Psoas muscle (tissue), 8 donors: ENCODE results near the gene CEACAM4. TPM values are rescaled to one million over a fixed set of nuclear protein-coding genes. Genes with fewer than 3 reads are reported as not detected.

Experiments
- ATAC-seq, 4 donors: fragments of 200-7000 bp; cut with Tn5 transposase; one replicate each; pipeline ENCODE4 v1.9.1; 2020; ENCODE audit warnings: moderate library complexity in 3 of 4, mild to moderate bottlenecking in 2 of 4
- DNase-seq, 2 donors: peaks; one replicate each; pipeline ENCODE4 v3.0.0-alpha.2; 2020
- H3K27ac ChIP-seq: fragments of 200-600 bp; one replicate; pipeline ENCODE4 v1.8.0; 2022
- H3K27me3 ChIP-seq, 3 donors: fragments of 200-600 bp in 1 of 3; one replicate each; pipeline versions ENCODE4 v1.6.1 to v1.8.0; 2013 to 2022; ENCODE audit warnings: low read length in 2 of 3, mild to moderate bottlenecking in 2 of 3, moderate library complexity in 1 of 3; ENCODE audit not compliant: insufficient read depth in 3 of 3
- H3K36me3 ChIP-seq, 2 donors: fragments of 200-600 bp in 1 of 2; one replicate each; pipeline versions ENCODE4 v1.6.1 to v1.8.0; 2013 to 2022; ENCODE audit warnings: low read depth in 1 of 2, mild to moderate bottlenecking in 1 of 2, moderate library complexity in 1 of 2; ENCODE audit not compliant: insufficient read depth in 1 of 2
- H3K4me1 ChIP-seq: fragments of 200-600 bp; one replicate; pipeline ENCODE4 v1.8.0; 2022
- H3K4me3 ChIP-seq: fragments of 200-600 bp; one replicate; pipeline ENCODE4 v1.8.0; 2022; ENCODE audit warnings: mild to moderate bottlenecking
- H3K9me3 ChIP-seq: fragments of 200-600 bp; one replicate; pipeline ENCODE4 v1.8.0; 2022
- WGBS, 3 donors: extraction: QIAGEN DNeasy Blood & Tissue Kit; methylation state at CpG; one replicate each; pipeline versions ENCODE4 v1.1.6 to v1.1.7; 2013; 5-methylcytosine and 5-hydroxymethylcytosine counted together
- intact Hi-C, 2 donors: fragments of 100-400 bp; cut with DNase I; formaldehyde crosslinking; loops; one replicate each; pipeline versions ENCODE4 v1.11.0 to v1.14.2; 2022
- polyA plus RNA-seq, 3 donors: library from polyadenylated mRNA; stranded (reverse); fragments of 200-250 nt; gene quantifications; one replicate each; pipeline ENCODE4 v1.2.3, GENCODE V29; 2013
- total RNA-seq, 4 donors: library from RNA; stranded (reverse); fragmentation: NEBNext Ultra II Directional in 2 of 4; extraction: Animal tissue kit (Norgen Biotek cat#: 25700) in 2 of 4; gene quantifications; one replicate each; pipeline versions ENCODE4 v1.2.1 to v1.2.4, GENCODE V29; 2021 to 2023
- TF ChIP-seq, protein P1 (sequence below): fragments of 200-600 bp; IDR thresholded peaks from one replicate; pipeline ENCODE4 v1.8.0; 2022; ENCODE audit warnings: antibody characterized with exemption
- donor health status: healthy with polysubstance abuse.
- donor health status: DM: no; HTN: no; CAD: no; lungs with moderate emphysema.
- donor health status: Bipolar disorder and iron deficiency.
- donor health status: healthy.
- donor health status: DM: yes; HTN: yes; CAD: no.
- donor health status: DM: no; HTN: no; CAD: no.
- donor health status: DM: no; HTN: no; CAD: no.
- donor health status: DM: yes; HTN: yes; CAD: no.

The CEACAM4 gene
- total and polyA plus RNA-seq, 7 donors: 0.03 to 0.73 (median 0.17) TPM; not detected in 4

DNA sequence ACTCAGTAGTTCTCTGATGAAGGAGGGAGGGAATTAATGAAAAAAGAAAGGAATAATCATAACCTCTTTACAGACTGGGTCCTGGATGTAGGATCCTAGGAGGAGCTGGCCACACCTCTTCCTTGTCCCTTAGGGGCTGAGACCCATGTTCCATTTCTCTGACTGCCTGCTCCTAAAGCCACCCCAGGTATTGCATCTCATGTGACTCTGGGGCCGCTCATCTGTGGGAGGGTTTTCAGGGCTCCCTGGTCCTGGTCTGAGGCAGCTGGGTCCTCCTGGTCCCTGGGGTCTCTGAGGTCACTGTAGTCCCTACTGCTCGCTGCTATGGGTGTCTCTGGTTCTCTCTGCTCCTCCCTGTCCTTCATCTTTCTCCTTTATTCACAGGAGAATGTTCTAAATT lies 48.0 kb downstream of the CEACAM4 start:
- H3K9me3 ChIP-seq: no peaks in the 10 kb centered on the region
- TF ChIP-seq, protein P1, sequence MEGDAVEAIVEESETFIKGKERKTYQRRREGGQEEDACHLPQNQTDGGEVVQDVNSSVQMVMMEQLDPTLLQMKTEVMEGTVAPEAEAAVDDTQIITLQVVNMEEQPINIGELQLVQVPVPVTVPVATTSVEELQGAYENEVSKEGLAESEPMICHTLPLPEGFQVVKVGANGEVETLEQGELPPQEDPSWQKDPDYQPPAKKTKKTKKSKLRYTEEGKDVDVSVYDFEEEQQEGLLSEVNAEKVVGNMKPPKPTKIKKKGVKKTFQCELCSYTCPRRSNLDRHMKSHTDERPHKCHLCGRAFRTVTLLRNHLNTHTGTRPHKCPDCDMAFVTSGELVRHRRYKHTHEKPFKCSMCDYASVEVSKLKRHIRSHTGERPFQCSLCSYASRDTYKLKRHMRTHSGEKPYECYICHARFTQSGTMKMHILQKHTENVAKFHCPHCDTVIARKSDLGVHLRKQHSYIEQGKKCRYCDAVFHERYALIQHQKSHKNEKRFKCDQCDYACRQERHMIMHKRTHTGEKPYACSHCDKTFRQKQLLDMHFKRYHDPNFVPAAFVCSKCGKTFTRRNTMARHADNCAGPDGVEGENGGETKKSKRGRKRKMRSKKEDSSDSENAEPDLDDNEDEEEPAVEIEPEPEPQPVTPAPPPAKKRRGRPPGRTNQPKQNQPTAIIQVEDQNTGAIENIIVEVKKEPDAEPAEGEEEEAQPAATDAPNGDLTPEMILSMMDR: no peak
- intact Hi-C loops: no loop called here
- no peak for DNase-seq
- H3K36me3 ChIP-seq: no peaks in the 10 kb centered on the region
- 49 to 68% (median 61%) methylated on average over 2 of the region's 2 CpGs for WGBS, 3 donors
- H3K4me3 ChIP-seq: no peak overlapping the region
- H3K4me1 ChIP-seq: no peaks in the 10 kb centered on the region
- H3K27ac ChIP-seq: no peak overlapping the region
- no peak for ATAC-seq
- no peaks in the 10 kb centered on the region for H3K27me3 ChIP-seq

DNA sequence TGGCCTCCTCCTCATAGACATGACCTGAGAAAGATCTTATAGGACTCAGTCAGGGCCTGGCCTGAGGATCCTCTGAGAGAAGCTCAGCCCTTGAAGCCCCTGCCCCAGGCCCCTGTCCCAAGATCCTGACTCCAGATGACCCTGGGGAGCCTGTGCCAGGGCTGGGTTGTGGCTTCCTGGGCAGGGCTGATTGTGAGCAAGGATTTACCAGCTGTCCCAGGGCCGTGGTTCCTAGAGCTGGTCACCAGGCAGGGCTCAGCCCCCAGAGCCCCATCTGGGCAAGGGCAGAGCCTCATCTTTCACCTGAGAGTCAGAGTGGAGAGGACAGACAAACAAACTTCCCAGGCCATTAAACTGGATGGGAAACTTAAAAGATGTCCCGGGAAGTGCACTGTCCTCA lies 49.0 kb downstream of the CEACAM4 start:
- Histone ChIP-seq H3K27me3 (no peaks in the 10 kb centered on the region), H3K4me3 (no peak overlapping the region), H3K9me3 (no peaks in the 10 kb centered on the region), H3K36me3 (no peaks in the 10 kb centered on the region), H3K27ac (no peak overlapping the region), H3K4me1 (no peaks in the 10 kb centered on the region)
- TF ChIP-seq, protein P1: no peak
- DNase-seq (no peak), ATAC-seq (no peak)
- intact Hi-C loops: no loop called here
- 40 to 65% (median 52%) methylated on average over 2 of the region's 2 CpGs for WGBS, 3 donors

DNA sequence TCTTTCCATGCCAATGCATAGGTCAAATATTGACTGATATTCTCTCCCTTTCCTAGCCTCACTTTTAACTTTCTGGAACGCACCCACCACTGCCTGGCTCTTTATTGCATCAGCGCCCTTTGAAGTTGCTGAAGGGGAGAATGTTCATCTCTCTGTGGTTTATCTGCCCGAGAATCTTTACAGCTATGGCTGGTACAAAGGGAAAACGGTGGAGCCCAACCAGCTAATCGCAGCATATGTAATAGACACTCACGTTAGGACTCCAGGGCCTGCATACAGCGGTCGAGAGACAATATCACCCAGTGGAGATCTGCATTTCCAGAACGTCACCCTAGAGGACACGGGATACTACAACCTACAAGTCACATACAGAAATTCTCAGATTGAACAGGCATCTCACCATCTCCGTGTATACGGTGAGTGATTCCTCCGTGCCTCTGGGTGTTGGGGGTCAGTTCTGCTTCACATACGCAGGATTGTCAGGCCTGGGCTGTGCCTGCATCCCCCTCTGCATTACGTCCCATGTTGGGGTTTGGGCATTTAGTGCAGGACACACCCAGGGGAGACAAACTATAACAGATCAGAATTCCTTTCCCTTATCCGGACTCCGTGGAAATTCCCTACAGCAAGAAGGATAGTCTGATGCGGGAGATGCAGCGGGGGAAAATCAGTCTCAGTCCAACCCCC lies 49.6 kb downstream of the CEACAM4 start:
- ATAC-seq (no peak), DNase-seq (no peak)
- no peaks in the 10 kb centered on the region for H3K4me1 ChIP-seq
- no peaks in the 10 kb centered on the region for H3K27me3 ChIP-seq
- TF ChIP-seq, protein P1: no peak
- H3K27ac ChIP-seq: no peak overlapping the region
- 66 to 72% (median 68%) methylated on average over 19 of the region's 19 CpGs for WGBS, 3 donors
- H3K36me3 ChIP-seq: no peaks in the 10 kb centered on the region
- H3K9me3 ChIP-seq: no peaks in the 10 kb centered on the region
- intact Hi-C loops: no loop called here
- H3K4me3 ChIP-seq: no peak overlapping the region

DNA sequence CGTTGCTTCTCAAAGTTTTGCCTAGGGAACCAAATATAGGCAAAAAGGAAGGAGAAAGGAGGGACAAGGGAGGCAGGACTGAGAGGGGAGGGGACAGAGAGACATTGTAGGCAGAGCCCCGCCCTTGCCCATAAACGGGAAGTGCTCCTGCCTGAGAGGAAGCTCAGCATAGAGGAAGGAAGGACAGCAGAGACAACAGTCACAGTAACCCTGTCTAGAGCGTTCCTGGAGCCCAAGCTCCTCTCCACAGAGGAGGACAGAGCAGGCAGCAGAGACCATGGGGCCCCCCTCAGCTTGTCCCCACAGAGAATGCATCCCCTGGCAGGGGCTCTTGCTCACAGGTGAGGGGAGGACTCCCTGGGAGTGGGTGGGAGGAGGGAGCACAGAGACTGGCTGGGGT lies 50.9 kb downstream of the CEACAM4 start, which contains the start of gene CEACAM21:
Gene CEACAM21 (plus strand): TSS at position 169 of the 400 bp plus-strand sequence. CDS start 109 bp downstream, at position 278.
- Histone ChIP-seq H3K36me3 (no peaks in the 10 kb centered on the region), H3K27me3 (peaks cover 0 to 6% (median 1%) of the 10 kb centered on the region in 3 donors), H3K27ac (no peak within 1 kb of the TSS), H3K9me3 (no peaks in the 10 kb centered on the region), H3K4me3 (no peak within 1 kb of the TSS), H3K4me1 (no peaks in the 10 kb centered on the region)
- intact Hi-C loops: no loop called here
- TF ChIP-seq, protein P1: no peak
- 25 to 27% (median 27%) methylated on average over 4 of the region's 4 CpGs for WGBS, 3 donors
- DNase-seq (peak; percentile 41 to 64), ATAC-seq (peak in 2 of 4 donors; percentile 40 to 52)
